Colonic mucosa (tissue), 4 donors: ENCODE data around the gene UBFD1. TPM values are rescaled to one million over a fixed set of nuclear protein-coding genes. Genes with fewer than 3 reads are reported as not detected.

ENCODE experiments used
- DNase-seq: peaks from one replicate; pipeline ENCODE4 v3.0.0-alpha.2; 2020
- H3K27ac ChIP-seq: fragments of 200-600 bp; one replicate; pipeline ENCODE4 v1.8.0; 2021
- H3K27me3 ChIP-seq: fragments of 200-600 bp; one replicate; pipeline ENCODE4 v1.8.0; 2021
- H3K36me3 ChIP-seq: fragments of 200-600 bp; one replicate; pipeline ENCODE4 v1.8.0; 2021
- H3K4me1 ChIP-seq: fragments of 200-600 bp; one replicate; pipeline ENCODE4 v1.8.0; 2021; ENCODE audit warnings: mild to moderate bottlenecking
- H3K4me3 ChIP-seq: fragments of 200-600 bp; one replicate; pipeline ENCODE4 v1.8.0; 2021
- H3K9ac ChIP-seq, 2 donors: one replicate each; pipeline ENCODE4 v1.7.0; 2013; ENCODE audit warnings: control low read depth in 2 of 2, low read depth in 2 of 2, low read length in 2 of 2
- H3K9me3 ChIP-seq: fragments of 200-600 bp; one replicate; pipeline ENCODE4 v1.8.0; 2021
- intact Hi-C: fragments of 100-400 bp; cut with DNase I; formaldehyde crosslinking; loops from one replicate; pipeline ENCODE4 v1.14.1; 2022
- total RNA-seq, 2 donors: library from RNA; stranded (reverse); fragmentation: NEBNext Ultra II Directional in 1 of 2; extraction: Animal tissue kit (Norgen Biotek cat#: 25700) in 1 of 2; gene quantifications; one replicate each; pipeline ENCODE4 v1.2.1, GENCODE V29; 2021
- TF ChIP-seq, protein P1 (sequence below): fragments of 200-600 bp; IDR thresholded peaks from one replicate; pipeline ENCODE4 v1.8.0; 2022; ENCODE audit warnings: antibody characterized with exemption, mild to moderate bottlenecking
- donor health status: healthy.
- donor health status: DM: no; HTN: no; CAD: no.
- donor health status: DM: no; HTN: no; CAD: no.

Gene UBFD1
- total RNA-seq, 2 donors from 2014 or later, result 32.4 to 62.4 TPM

DNA sequence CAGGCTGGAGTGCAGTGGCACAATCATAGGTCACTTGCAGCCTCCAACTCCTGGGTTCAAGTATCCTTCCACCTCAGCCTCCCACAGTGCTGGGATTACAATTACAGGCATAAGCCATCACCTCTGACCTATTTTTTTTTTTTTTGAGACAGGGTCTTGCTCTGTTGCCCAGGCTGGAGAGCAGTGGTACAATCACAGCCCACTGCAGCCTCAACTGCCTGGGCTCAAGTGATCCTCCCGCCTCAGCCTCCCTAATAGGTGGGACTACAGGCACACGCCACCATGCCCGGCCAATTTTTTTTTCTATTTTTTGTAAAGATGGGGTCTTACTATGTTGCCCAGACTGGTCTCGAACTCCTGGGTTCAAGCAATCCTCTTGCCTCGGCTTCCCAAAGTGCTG, 41.6 kb upstream of the UBFD1 start:
- no peak overlapping the region for H3K27ac ChIP-seq

DNA sequence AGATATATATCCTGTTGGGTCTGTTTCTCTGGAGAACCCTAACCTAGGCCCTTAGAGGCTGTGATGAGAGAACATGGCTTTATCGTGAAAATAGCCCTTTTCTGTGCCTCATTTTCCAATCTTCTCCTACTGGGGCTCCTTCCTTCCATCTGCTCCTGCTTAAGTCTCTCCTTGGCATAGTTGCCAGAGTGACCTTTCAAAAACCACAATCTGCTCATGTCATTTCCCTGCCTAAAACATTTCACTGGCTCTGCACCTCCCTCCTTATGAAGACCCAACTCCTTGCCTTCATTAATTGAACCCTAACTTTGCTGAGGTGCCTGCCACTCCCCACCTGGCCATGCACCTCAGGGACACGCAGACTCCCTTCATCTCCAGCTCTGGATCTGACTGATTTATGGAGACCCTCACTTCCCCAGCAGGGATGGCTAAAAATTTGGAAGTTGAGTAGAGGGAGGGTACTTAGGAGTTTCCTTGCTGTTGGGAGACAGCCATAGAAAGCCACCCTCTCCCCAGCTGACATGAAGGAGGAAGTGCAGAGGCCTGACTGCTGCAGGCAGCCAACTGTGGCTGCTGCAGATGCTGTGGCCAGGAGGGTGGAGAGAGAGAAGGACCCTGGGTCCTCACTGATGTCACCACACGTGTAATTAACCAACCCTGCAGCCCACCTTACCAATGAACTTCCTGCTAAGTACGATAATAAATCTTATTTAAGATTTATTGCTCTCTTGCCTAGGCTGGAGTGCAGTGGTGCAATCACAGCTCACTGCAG, 41.0 kb upstream of the UBFD1 start:
- Histone ChIP-seq H3K36me3 (no peaks in the 10 kb centered on the region), H3K27ac (no peak overlapping the region), H3K9ac (no peak overlapping the region), H3K27me3 (no peaks in the 10 kb centered on the region), H3K4me3 (no peak overlapping the region), H3K9me3 (no peaks in the 10 kb centered on the region), H3K4me1 (no peaks in the 10 kb centered on the region)
- DNase-seq, result no peak
- intact Hi-C loops, result no loop called here
- TF ChIP-seq, protein P1, sequence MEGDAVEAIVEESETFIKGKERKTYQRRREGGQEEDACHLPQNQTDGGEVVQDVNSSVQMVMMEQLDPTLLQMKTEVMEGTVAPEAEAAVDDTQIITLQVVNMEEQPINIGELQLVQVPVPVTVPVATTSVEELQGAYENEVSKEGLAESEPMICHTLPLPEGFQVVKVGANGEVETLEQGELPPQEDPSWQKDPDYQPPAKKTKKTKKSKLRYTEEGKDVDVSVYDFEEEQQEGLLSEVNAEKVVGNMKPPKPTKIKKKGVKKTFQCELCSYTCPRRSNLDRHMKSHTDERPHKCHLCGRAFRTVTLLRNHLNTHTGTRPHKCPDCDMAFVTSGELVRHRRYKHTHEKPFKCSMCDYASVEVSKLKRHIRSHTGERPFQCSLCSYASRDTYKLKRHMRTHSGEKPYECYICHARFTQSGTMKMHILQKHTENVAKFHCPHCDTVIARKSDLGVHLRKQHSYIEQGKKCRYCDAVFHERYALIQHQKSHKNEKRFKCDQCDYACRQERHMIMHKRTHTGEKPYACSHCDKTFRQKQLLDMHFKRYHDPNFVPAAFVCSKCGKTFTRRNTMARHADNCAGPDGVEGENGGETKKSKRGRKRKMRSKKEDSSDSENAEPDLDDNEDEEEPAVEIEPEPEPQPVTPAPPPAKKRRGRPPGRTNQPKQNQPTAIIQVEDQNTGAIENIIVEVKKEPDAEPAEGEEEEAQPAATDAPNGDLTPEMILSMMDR, result no peak

More for the DNA sequence above, 41.6 kb upstream of the UBFD1 start:
- intact Hi-C loops, result no loop called here
- DNase-seq, result no peak
- TF ChIP-seq, protein P1, result no peak
- H3K36me3 ChIP-seq, result no peaks in the 10 kb centered on the region
- H3K4me3 ChIP-seq, result no peak overlapping the region
- H3K9me3 ChIP-seq, result no peaks in the 10 kb centered on the region
- no peaks in the 10 kb centered on the region for H3K27me3 ChIP-seq
- no peak overlapping the region for H3K9ac ChIP-seq
- no peaks in the 10 kb centered on the region for H3K4me1 ChIP-seq

- H3K27ac ChIP-seq, result no peak overlapping the region
- H3K4me1 ChIP-seq, result no peaks in the 10 kb centered on the region
- H3K27me3 ChIP-seq, result no peaks in the 10 kb centered on the region
- intact Hi-C loops, result no loop called here
- no peak overlapping the region for H3K4me3 ChIP-seq
- TF ChIP-seq, protein P1, result no peak
- DNase-seq, result no peak
- H3K36me3 ChIP-seq, result no peaks in the 10 kb centered on the region
- no peak overlapping the region for H3K9ac ChIP-seq
- H3K9me3 ChIP-seq, result no peaks in the 10 kb centered on the region
Measured at GRCh38 chr16:23518435-23518891, 39.1 kb upstream of the UBFD1 start.

DNA sequence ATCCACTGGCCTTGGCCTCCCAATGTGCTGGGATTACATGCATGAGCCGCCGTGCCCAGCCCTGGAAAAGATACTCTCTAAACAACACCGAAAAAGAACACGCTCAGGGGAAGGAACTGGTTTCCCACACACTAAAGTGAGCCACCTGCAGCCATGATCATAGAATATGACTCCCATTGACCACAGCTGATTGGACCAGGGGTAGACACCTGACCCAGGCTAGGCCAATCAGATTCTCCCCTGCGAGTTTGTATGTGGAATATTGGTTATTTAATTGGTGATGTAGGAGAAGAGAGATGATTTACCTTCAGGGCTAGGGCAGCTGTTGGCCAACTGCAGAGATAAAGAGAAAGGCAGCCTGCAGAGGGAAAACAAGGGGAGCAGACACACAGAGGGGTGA, 38.2 kb upstream of the UBFD1 start:
- Histone ChIP-seq H3K36me3 (no peaks in the 10 kb centered on the region), H3K4me3 (no peak overlapping the region), H3K4me1 (no peaks in the 10 kb centered on the region), H3K27me3 (no peaks in the 10 kb centered on the region), H3K9me3 (no peaks in the 10 kb centered on the region), H3K27ac (no peak overlapping the region), H3K9ac (no peak overlapping the region)
- TF ChIP-seq, protein P1, result no peak
- intact Hi-C loops, result no loop called here
- no peak for DNase-seq

DNA sequence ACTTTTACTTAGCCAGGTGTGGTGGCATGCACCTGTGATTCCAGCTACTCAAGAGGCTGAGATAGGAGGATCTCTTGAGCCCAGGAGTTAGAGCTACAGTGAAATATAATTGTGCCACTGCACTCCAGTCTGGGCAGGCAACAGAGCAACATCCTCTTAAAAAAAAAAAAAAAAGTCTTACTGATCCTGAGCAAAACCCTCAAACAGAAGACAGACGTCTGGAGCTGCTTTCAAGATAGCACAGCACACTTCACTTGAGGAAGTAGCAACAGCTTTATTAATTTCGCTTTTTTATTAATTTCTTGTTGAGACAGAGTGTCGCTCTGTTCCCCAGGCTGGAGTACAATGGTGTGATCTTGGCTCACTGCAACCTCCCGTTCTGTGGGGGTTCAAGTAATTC, 37.0 kb upstream of the UBFD1 start:
- TF ChIP-seq, protein P1, result no peak
- Histone ChIP-seq H3K36me3 (no peaks in the 10 kb centered on the region), H3K27ac (no peak overlapping the region), H3K4me3 (no peak overlapping the region), H3K9ac (no peak overlapping the region), H3K9me3 (no peaks in the 10 kb centered on the region), H3K27me3 (no peaks in the 10 kb centered on the region), H3K4me1 (no peaks in the 10 kb centered on the region)
- intact Hi-C loops, result no loop called here
- DNase-seq, result no peak
